Upper lobe of left lung (tissue), 4 donors: ENCODE data around the gene NUP93.

Experiments
- EP300 ChIP-seq, 4 donors: sonication (generic); formaldehyde crosslinking; IDR thresholded peaks; one replicate each; pipeline ENCODE4 v1.5.1; 2017; ENCODE audit warnings: antibody characterized with exemption in 4 of 4, control low read depth in 2 of 4
- POLR2A ChIP-seq, 4 donors: fragments of 450-650 bp; IDR thresholded peaks; one replicate each; pipeline ENCODE4 v1.5.1; 2016 to 2017; ENCODE audit warnings: antibody characterized with exemption in 4 of 4, mild to moderate bottlenecking in 2 of 4
- POLR2AphosphoS5 ChIP-seq, 2 donors: sonication (generic); formaldehyde crosslinking; IDR thresholded peaks; one replicate each; pipeline ENCODE4 v1.5.1; 2017; ENCODE audit warnings: antibody characterized with exemption in 2 of 2
- TF ChIP-seq, protein P1 (sequence below), 6 experiments: fragments of 450-650 bp in 4 of 6; fragments of 200-600 bp in 2 of 6; sonication (generic) in 2 of 6; IDR thresholded peaks; one replicate each; pipeline ENCODE4 v1.5.1; 2016 to 2019; ENCODE audit warnings: antibody characterized with exemption in 6 of 6

DNA sequence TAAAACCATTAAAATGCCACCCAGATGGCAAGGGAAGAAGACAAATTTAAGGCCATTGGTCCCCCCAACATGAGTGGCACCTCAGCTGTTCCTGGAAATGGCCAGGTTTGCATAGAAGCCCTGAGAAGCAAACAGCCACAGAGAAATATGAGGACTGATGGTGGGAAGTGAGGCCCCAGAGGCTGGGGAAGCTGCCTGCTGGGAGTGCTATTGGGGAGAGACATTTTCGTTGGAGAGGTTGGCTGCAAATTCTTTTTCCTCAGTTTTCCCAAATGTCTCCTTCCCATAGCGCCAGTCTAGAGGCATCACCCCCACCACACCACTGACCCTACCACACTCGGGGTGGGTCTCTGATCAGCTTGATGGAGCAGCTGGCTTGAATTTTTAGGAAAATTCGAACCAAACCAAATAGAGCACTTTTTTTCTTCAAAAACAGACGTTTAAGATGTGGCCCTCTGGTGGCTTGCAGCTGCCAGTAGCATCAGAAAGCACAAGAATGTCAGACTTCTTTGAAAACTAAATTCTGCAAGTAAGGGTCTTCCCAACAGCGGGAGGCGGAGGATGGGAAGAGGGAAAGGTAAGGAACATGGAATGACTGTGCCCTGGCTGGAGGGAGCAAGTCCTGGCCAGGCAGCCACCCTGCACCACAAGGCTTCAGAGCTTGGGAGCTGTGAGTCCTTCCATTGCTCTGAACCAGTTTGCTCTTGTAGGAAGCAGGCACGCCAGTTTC, 121.9 kb downstream of the NUP93 start:
- TF ChIP-seq, protein P1, sequence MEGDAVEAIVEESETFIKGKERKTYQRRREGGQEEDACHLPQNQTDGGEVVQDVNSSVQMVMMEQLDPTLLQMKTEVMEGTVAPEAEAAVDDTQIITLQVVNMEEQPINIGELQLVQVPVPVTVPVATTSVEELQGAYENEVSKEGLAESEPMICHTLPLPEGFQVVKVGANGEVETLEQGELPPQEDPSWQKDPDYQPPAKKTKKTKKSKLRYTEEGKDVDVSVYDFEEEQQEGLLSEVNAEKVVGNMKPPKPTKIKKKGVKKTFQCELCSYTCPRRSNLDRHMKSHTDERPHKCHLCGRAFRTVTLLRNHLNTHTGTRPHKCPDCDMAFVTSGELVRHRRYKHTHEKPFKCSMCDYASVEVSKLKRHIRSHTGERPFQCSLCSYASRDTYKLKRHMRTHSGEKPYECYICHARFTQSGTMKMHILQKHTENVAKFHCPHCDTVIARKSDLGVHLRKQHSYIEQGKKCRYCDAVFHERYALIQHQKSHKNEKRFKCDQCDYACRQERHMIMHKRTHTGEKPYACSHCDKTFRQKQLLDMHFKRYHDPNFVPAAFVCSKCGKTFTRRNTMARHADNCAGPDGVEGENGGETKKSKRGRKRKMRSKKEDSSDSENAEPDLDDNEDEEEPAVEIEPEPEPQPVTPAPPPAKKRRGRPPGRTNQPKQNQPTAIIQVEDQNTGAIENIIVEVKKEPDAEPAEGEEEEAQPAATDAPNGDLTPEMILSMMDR (IDR thresholded peaks at IDR 0.05), result peak in 2 of 6 experiments; percentile 15 to 17
- TF ChIP-seq POLR2A (IDR thresholded peaks at IDR 0.05) (no peak), EP300 (IDR thresholded peaks at IDR 0.05) (no peak), POLR2AphosphoS5 (IDR thresholded peaks at IDR 0.05) (no peak)
